A673 (cell line): Measurements from ENCODE around the gene AGBL4. TPM values are rescaled to one million over a fixed set of nuclear protein-coding genes. Genes with fewer than 3 reads are reported as not detected.

Source experiments
- BruUV-seq: library from RNA; stranded (reverse); fragments of 400-500 nt; replicated peaks from 2 replicates; lab custom pipeline; 2021; lab: Mats Ljungman, UMichigan
- CTCF ChIA-PET: fragments of 300-600 bp; sonication (Branson Sonifier 250); formaldehyde crosslinking; loops from one replicate; lab custom pipeline; 2022; ENCODE audit warnings: antibody characterized with exemption; lab: Charles Lee
- POLR2A ChIA-PET: fragments of 300-600 bp; sonication (Branson Sonifier 250); formaldehyde crosslinking; loops from one replicate; lab custom pipeline; 2022; ENCODE audit warnings: antibody characterized with exemption; ENCODE audit not compliant: low non-redundant PET; lab: Charles Lee
- DNase-seq: peaks from one replicate; pipeline ENCODE4 v3.0.0-alpha.2; 2015; ENCODE audit warnings: low spot score
- H3K27ac ChIP-seq: fragments of 200-600 bp; sonication (generic); 2 replicates; pipeline ENCODE4 v1.5.1; 2016; ENCODE audit warnings: mixed run types, low read depth, mild to moderate bottlenecking, mixed read lengths, antibody characterized with exemption, low read length; ENCODE audit not compliant: poor library complexity, severe bottlenecking
- H3K27me3 ChIP-seq: fragments of 200-600 bp; sonication (generic); replicated peaks from 2 replicates; pipeline ENCODE4 v1.6.1; 2017; ENCODE audit warnings: mixed run types, low read depth, mild to moderate bottlenecking, mixed read lengths, antibody characterized with exemption, low read length; ENCODE audit not compliant: insufficient read depth, poor library complexity
- H3K36me3 ChIP-seq: fragments of 200-600 bp; sonication (generic); 2 replicates; pipeline ENCODE4 v1.6.1; 2016; ENCODE audit warnings: mixed run types, mild to moderate bottlenecking, mixed read lengths, antibody characterized with exemption, low read length; ENCODE audit not compliant: insufficient read depth, poor library complexity, severe bottlenecking
- H3K4me1 ChIP-seq: fragments of 200-600 bp; sonication (generic); 2 replicates; pipeline ENCODE4 v1.6.1; 2017; ENCODE audit warnings: mixed run types, mild to moderate bottlenecking, mixed read lengths, antibody characterized with exemption, low read length; ENCODE audit not compliant: insufficient read depth, poor library complexity, severe bottlenecking
- H3K4me3 ChIP-seq: fragments of 200-600 bp; sonication (generic); 2 replicates; pipeline ENCODE4 v1.5.1; 2016; ENCODE audit warnings: low read depth, mixed run types, mild to moderate bottlenecking, mixed read lengths, low read length; ENCODE audit not compliant: poor library complexity, severe bottlenecking
- H3K9me3 ChIP-seq: fragments of 200-600 bp; sonication (generic); 2 replicates; pipeline ENCODE4 v1.6.1; 2016; ENCODE audit warnings: mixed run types, low read depth, mild to moderate bottlenecking, mixed read lengths, antibody characterized with exemption, low read length; ENCODE audit not compliant: poor library complexity, severe bottlenecking
- EZH2 ChIP-seq: fragments of 200-600 bp; sonication (generic); IDR thresholded peaks from 2 replicates; pipeline ENCODE4 v1.6.1; 2017; ENCODE audit warnings: borderline replicate concordance, low read depth, mild to moderate bottlenecking, mixed read lengths, antibody characterized with exemption, low read length; ENCODE audit not compliant: poor library complexity, severe bottlenecking
- intact Hi-C: fragments of 100-400 bp; cut with micrococcal nuclease; formaldehyde crosslinking; loops from one replicate; pipeline ENCODE4 v1.10.0; 2022; ENCODE audit not compliant: unreplicated experiment
- total RNA-seq: library from RNA; stranded (reverse); gene quantifications from 2 replicates; pipeline ENCODE4 v1.2.3, GENCODE V29; 2021
- TF ChIP-seq, protein P1 (sequence below): fragments of 300-800, 200-600 bp; sonication (generic); conservative IDR thresholded peaks from 2 replicates; pipeline ENCODE4 v1.5.1; 2017; ENCODE audit warnings: low read depth, mild to moderate bottlenecking, antibody characterized with exemption, low read length, moderate library complexity, mixed read lengths

Gene AGBL4
- total RNA-seq, 1 experiment from 2014 or later: 0.32 TPM

DNA sequence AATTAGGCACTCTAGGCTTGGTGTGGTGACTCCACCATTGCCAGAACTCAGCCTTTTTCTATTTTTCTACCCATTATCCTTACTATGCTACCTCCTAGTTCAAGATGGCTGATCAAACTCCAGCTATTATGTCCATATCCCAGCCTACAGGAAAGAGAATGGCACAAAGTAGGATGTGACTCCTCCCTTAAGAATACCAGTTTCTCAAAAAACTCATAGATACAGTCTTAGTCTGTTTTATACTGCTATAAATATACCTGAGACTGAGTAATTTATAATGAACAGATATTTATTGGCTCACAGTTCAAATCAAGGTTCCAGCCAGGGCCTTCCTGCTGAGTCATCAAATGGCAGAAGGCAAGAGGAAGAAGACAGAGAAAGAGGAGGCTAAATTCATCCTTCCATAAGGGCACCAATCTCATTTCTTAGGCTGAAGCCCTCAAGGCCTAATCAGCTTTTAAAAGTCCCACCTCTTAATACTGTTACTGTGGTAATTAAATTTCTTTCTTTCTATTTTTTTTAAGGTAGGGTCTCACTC, 704.3 kb downstream of the AGBL4 start:
- BruUV-seq: no TSS peak
- TF ChIP-seq, protein P1, sequence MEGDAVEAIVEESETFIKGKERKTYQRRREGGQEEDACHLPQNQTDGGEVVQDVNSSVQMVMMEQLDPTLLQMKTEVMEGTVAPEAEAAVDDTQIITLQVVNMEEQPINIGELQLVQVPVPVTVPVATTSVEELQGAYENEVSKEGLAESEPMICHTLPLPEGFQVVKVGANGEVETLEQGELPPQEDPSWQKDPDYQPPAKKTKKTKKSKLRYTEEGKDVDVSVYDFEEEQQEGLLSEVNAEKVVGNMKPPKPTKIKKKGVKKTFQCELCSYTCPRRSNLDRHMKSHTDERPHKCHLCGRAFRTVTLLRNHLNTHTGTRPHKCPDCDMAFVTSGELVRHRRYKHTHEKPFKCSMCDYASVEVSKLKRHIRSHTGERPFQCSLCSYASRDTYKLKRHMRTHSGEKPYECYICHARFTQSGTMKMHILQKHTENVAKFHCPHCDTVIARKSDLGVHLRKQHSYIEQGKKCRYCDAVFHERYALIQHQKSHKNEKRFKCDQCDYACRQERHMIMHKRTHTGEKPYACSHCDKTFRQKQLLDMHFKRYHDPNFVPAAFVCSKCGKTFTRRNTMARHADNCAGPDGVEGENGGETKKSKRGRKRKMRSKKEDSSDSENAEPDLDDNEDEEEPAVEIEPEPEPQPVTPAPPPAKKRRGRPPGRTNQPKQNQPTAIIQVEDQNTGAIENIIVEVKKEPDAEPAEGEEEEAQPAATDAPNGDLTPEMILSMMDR: no peak
- no peak for TF ChIP-seq EZH2
- intact Hi-C loops: no loop called here
- no peak for DNase-seq
- POLR2A ChIA-PET: interaction anchor here (0.6 kb wide), 1 partner anchor 27 kb away, joined by 8 read pairs; no protein-coding TSS in a partner anchor
- H3K36me3 ChIP-seq: no peaks in the 10 kb centered on the region
- H3K27me3 ChIP-seq: no peaks in the 10 kb centered on the region
- no peak overlapping the region for H3K27ac ChIP-seq
- no peak overlapping the region for H3K4me3 ChIP-seq
- no peaks in the 10 kb centered on the region for H3K4me1 ChIP-seq
- CTCF ChIA-PET: no interaction called here
- no peaks in the 10 kb centered on the region for H3K9me3 ChIP-seq

GRCh38 chr1:49318218-49318617, 705.5 kb downstream of the AGBL4 start:
- no TSS peak for BruUV-seq
- Histone ChIP-seq H3K36me3 (no peaks in the 10 kb centered on the region), H3K27ac (no peak overlapping the region), H3K4me3 (no peak overlapping the region), H3K27me3 (no peaks in the 10 kb centered on the region), H3K4me1 (no peaks in the 10 kb centered on the region), H3K9me3 (no peaks in the 10 kb centered on the region)
- intact Hi-C loops: no loop called here
- DNase-seq: no peak
- ChIA-PET CTCF (no interaction called here), POLR2A (no interaction called here)
- TF ChIP-seq EZH2: no peak
- TF ChIP-seq, protein P1: no peak

DNA sequence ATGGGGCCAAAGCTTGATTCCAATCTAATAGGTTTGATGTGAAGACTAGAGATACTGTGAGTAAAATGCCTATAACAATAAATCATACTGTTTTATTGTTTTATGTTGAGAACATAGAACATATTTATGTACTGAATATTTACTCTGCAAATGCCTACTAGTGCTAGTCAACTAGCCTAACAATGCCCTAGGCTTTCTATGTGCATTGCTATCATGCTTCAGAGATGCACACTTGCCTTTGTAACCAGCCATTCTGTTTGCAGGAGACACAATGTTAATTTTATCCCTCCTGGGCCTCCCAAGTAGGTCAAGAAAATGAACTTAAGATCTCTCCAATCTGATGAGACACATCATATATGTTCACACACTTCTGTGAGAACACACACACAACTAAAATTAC, 716.3 kb downstream of the AGBL4 start:
- intact Hi-C loops: no loop called here

More for the DNA sequence above, 716.3 kb downstream of the AGBL4 start:
- no peak for DNase-seq
- no peak for TF ChIP-seq EZH2
- TF ChIP-seq, protein P1: no peak
- no TSS peak for BruUV-seq
- no peaks in the 10 kb centered on the region for H3K27me3 ChIP-seq
- H3K27ac ChIP-seq: no peak overlapping the region
- ChIA-PET POLR2A (no interaction called here), CTCF (no interaction called here)
- H3K36me3 ChIP-seq: no peaks in the 10 kb centered on the region
- H3K4me3 ChIP-seq: no peak overlapping the region
- no peaks in the 10 kb centered on the region for H3K4me1 ChIP-seq
- no peaks in the 10 kb centered on the region for H3K9me3 ChIP-seq
